ENCODE results near the gene GTF2A1L. TPM values are rescaled to one million over a fixed set of nuclear protein-coding genes. Genes with fewer than 3 reads are reported as not detected.

Gene GTF2A1L
- total RNA-seq, 1 donor from 2014 or later: 3.7 TPM

GRCh38 chr2:48722391-48722790 is 104.7 kb downstream of the GTF2A1L start:
- Histone ChIP-seq H2AFZ (replicated peaks) (no peak overlapping the region), H3K27ac (no peak overlapping the region), H3K4me1 (peaks cover 26% of the 10 kb centered on the region), H3K9me3 (ENCODE audit: low read depth) (no peaks in the 10 kb centered on the region), H3K4me3 (no peak overlapping the region), H3K79me2 (ENCODE audit: low read depth) (no peaks in the 10 kb centered on the region), H3K9ac (no peak overlapping the region), H4K20me1 (ENCODE audit: low read depth) (no peaks in the 10 kb centered on the region), H3K36me3 (no peaks in the 10 kb centered on the region), H3K27me3 (no peaks in the 10 kb centered on the region), H3K4me2 (no peak overlapping the region), H3F3A (ENCODE audit: low read depth) (peaks cover 22% of the 10 kb centered on the region)
- no peak for DNase-seq (ENCODE audit: low spot score)
- no peak overlapping the region for H3K27ac Mint-ChIP-seq
- H3K36me3 Mint-ChIP-seq: peaks cover 3% of the 10 kb centered on the region
- H3K9me3 Mint-ChIP-seq: peaks cover 3% of the 10 kb centered on the region
- H3K27me3 Mint-ChIP-seq (ENCODE audit: insufficient read depth, low read depth): no peaks in the 10 kb centered on the region
- TF ChIP-seq EZH2 (IDR thresholded peaks at IDR 0.05) (no peak), EZH2phosphoT487 (IDR thresholded peaks at IDR 0.05) (no peak)
- TF ChIP-seq, protein P1, sequence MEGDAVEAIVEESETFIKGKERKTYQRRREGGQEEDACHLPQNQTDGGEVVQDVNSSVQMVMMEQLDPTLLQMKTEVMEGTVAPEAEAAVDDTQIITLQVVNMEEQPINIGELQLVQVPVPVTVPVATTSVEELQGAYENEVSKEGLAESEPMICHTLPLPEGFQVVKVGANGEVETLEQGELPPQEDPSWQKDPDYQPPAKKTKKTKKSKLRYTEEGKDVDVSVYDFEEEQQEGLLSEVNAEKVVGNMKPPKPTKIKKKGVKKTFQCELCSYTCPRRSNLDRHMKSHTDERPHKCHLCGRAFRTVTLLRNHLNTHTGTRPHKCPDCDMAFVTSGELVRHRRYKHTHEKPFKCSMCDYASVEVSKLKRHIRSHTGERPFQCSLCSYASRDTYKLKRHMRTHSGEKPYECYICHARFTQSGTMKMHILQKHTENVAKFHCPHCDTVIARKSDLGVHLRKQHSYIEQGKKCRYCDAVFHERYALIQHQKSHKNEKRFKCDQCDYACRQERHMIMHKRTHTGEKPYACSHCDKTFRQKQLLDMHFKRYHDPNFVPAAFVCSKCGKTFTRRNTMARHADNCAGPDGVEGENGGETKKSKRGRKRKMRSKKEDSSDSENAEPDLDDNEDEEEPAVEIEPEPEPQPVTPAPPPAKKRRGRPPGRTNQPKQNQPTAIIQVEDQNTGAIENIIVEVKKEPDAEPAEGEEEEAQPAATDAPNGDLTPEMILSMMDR (IDR thresholded peaks at IDR 0.05): no peak
- H3K4me1 Mint-ChIP-seq: peaks cover 35% of the 10 kb centered on the region
- no peak overlapping the region for H3K4me3 Mint-ChIP-seq

DNA sequence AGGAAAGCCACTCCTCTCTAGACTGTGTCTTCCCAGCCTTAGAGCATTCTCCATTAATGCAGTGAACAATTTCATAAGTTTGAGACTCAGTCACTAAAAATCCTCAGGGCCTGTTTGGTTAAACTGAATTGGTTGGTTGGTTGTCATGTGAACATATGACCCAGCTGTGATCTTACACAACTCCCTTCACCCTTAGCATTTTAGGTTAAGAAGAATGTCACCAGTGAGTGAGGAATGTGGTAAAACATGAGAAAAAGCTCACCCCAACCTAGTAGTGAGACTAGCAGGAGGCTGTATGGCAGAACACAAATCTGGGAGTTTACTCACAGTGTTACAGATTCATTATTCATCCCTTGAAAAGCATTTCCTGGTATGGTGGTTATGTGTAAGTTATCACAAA is 105.5 kb downstream of the GTF2A1L start:
- TF ChIP-seq EZH2phosphoT487 (IDR thresholded peaks at IDR 0.05): no peak
- TF ChIP-seq, protein P1 (IDR thresholded peaks at IDR 0.05): no peak
- TF ChIP-seq EZH2 (IDR thresholded peaks at IDR 0.05): no peak
- Histone ChIP-seq H3K9me3 (ENCODE audit: low read depth) (no peaks in the 10 kb centered on the region), H3F3A (ENCODE audit: low read depth) (peaks cover 21% of the 10 kb centered on the region), H3K36me3 (no peaks in the 10 kb centered on the region), H3K27me3 (no peaks in the 10 kb centered on the region), H3K9ac (no peak overlapping the region), H4K20me1 (ENCODE audit: low read depth) (no peaks in the 10 kb centered on the region), H3K79me2 (ENCODE audit: low read depth) (no peaks in the 10 kb centered on the region), H2AFZ (replicated peaks) (no peak overlapping the region), H3K4me3 (no peak overlapping the region), H3K4me1 (peaks cover 21% of the 10 kb centered on the region), H3K27ac (no peak overlapping the region), H3K4me2 (no peak overlapping the region)
- Mint-ChIP-seq H3K27me3 (ENCODE audit: insufficient read depth, low read depth) (no peaks in the 10 kb centered on the region), H3K27ac (no peak overlapping the region), H3K4me1 (peaks cover 30% of the 10 kb centered on the region), H3K9me3 (peaks cover 3% of the 10 kb centered on the region), H3K4me3 (no peak overlapping the region), H3K36me3 (peaks cover 3% of the 10 kb centered on the region)
- no peak for DNase-seq (ENCODE audit: low spot score)

GRCh38 chr2:48724278-48724677 is 106.6 kb downstream of the GTF2A1L start:
- H4K20me1 ChIP-seq (ENCODE audit: low read depth): no peaks in the 10 kb centered on the region
- no peaks in the 10 kb centered on the region for H3K36me3 ChIP-seq
- peaks cover 3% of the 10 kb centered on the region for H3K9me3 Mint-ChIP-seq
- H3F3A ChIP-seq (ENCODE audit: low read depth): peaks cover 11% of the 10 kb centered on the region
- H3K79me2 ChIP-seq (ENCODE audit: low read depth): no peaks in the 10 kb centered on the region
- no peak overlapping the region for H3K4me3 ChIP-seq
- H3K27ac ChIP-seq: no peak overlapping the region
- no peaks in the 10 kb centered on the region for H3K27me3 ChIP-seq
- H3K9ac ChIP-seq: no peak overlapping the region
- H3K9me3 ChIP-seq (ENCODE audit: low read depth): no peaks in the 10 kb centered on the region
- peaks cover 3% of the 10 kb centered on the region for H3K36me3 Mint-ChIP-seq
- peaks cover 24% of the 10 kb centered on the region for H3K4me1 ChIP-seq
- H3K4me1 Mint-ChIP-seq: peaks cover 38% of the 10 kb centered on the region
- no peak overlapping the region for H3K4me2 ChIP-seq
- H3K27me3 Mint-ChIP-seq (ENCODE audit: insufficient read depth, low read depth): no peaks in the 10 kb centered on the region
- H2AFZ ChIP-seq (replicated peaks): no peak overlapping the region
- no peak for TF ChIP-seq EZH2phosphoT487 (IDR thresholded peaks at IDR 0.05)
- TF ChIP-seq, protein P1 (IDR thresholded peaks at IDR 0.05): no peak
- TF ChIP-seq EZH2 (IDR thresholded peaks at IDR 0.05): no peak
- no peak for DNase-seq (ENCODE audit: low spot score)
- H3K4me3 Mint-ChIP-seq: no peak overlapping the region
- H3K27ac Mint-ChIP-seq: no peak overlapping the region
